Osteoblast (primary cell): ENCODE results near the gene FBXL17. TPM values are rescaled to one million over a fixed set of nuclear protein-coding genes. Genes with fewer than 3 reads are reported as not detected.

ENCODE experiments used
- DNase-seq: peaks from one replicate; pipeline ENCODE4 v3.0.0; 2011; ENCODE audit warnings: low spot score, mixed read lengths; ENCODE audit not compliant: insufficient read length; ENCODE audit errors: missing footprints
- H2AFZ ChIP-seq: 2 replicates; pipeline ENCODE4 v1.6.0; 2011; ENCODE audit warnings: mild to moderate bottlenecking, low read length
- H3K27ac ChIP-seq: 2 replicates; pipeline ENCODE4 v1.5.1; 2011; ENCODE audit warnings: mild to moderate bottlenecking, low read depth, low read length, moderate library complexity
- H3K27me3 ChIP-seq: 2 replicates; pipeline ENCODE4 v1.6.0; 2012; ENCODE audit warnings: mild to moderate bottlenecking, control low read depth, inconsistent platforms, low read length, moderate library complexity; ENCODE audit not compliant: insufficient read depth
- H3K36me3 ChIP-seq: 2 replicates; pipeline ENCODE4 v1.5.1; 2011; ENCODE audit warnings: mild to moderate bottlenecking, low read length, control low read depth, moderate library complexity; ENCODE audit not compliant: insufficient read depth
- H3K4me1 ChIP-seq: 2 replicates; pipeline ENCODE4 v1.5.1; 2011; ENCODE audit warnings: mild to moderate bottlenecking, low read length, control low read depth, moderate library complexity; ENCODE audit not compliant: insufficient read depth
- H3K4me2 ChIP-seq: 2 replicates; pipeline ENCODE4 v1.6.0; 2011; ENCODE audit warnings: mild to moderate bottlenecking, low read length; ENCODE audit not compliant: insufficient read depth
- H3K4me3 ChIP-seq: fragments of 200-600 bp; sonication (generic); 3 replicates; pipeline ENCODE4 v1.5.1; 2012; ENCODE audit warnings: mild to moderate bottlenecking, low read length, inconsistent platforms; ENCODE audit not compliant: insufficient read depth
- H3K79me2 ChIP-seq: 2 replicates; pipeline ENCODE4 v1.6.0; 2012; ENCODE audit warnings: mild to moderate bottlenecking, low read length, control low read depth, inconsistent platforms; ENCODE audit not compliant: insufficient read depth
- H3K9me3 ChIP-seq: 2 replicates; pipeline ENCODE4 v1.5.1; 2011; ENCODE audit warnings: low read depth, low read length, control low read depth
- H4K20me1 ChIP-seq: 2 replicates; pipeline ENCODE4 v1.6.0; 2012; ENCODE audit warnings: mild to moderate bottlenecking, low read length, control low read depth; ENCODE audit not compliant: insufficient read depth
- total RNA-seq: library from RNA; depleted of rRNA; stranded (reverse); fragments of >200 nt; gene quantifications from 2 replicates; pipeline ENCODE4 v1.2.3, GENCODE V29; 2012
- TF ChIP-seq, protein P1 (sequence below): IDR thresholded peaks from 2 replicates; pipeline ENCODE4 v1.5.1; 2011; ENCODE audit warnings: mild to moderate bottlenecking, low read depth, low read length, moderate library complexity; ENCODE audit errors: extremely low read depth

FBXL17 gene
- total RNA-seq, 1 donor, result 19.5 TPM

DNA sequence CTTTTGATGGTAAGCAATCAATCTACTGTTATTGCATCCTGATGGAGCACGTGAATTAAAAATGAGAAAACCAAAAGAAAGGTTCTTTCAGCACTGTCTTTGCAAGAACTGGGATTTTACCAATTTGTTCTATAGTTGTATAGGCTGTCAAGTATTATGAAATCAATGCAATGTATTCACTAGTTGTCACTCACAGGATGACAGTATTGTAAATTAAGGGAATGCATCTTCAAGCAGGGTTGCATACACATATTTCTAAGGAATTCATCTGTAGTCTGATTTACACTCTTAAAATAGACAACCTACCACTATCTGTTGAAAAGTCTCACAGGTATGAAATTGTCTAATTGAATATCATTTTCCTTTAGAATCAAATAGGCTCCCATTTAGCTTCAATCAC is 252.8 kb downstream of the FBXL17 start:
- no peak overlapping the region for H3K27ac ChIP-seq
- H3K4me1 ChIP-seq, result no peaks in the 10 kb centered on the region
- no peak overlapping the region for H2AFZ ChIP-seq
- no peaks in the 10 kb centered on the region for H3K79me2 ChIP-seq
- no peaks in the 10 kb centered on the region for H3K36me3 ChIP-seq
- H3K9me3 ChIP-seq, result no peaks in the 10 kb centered on the region
- TF ChIP-seq, protein P1, sequence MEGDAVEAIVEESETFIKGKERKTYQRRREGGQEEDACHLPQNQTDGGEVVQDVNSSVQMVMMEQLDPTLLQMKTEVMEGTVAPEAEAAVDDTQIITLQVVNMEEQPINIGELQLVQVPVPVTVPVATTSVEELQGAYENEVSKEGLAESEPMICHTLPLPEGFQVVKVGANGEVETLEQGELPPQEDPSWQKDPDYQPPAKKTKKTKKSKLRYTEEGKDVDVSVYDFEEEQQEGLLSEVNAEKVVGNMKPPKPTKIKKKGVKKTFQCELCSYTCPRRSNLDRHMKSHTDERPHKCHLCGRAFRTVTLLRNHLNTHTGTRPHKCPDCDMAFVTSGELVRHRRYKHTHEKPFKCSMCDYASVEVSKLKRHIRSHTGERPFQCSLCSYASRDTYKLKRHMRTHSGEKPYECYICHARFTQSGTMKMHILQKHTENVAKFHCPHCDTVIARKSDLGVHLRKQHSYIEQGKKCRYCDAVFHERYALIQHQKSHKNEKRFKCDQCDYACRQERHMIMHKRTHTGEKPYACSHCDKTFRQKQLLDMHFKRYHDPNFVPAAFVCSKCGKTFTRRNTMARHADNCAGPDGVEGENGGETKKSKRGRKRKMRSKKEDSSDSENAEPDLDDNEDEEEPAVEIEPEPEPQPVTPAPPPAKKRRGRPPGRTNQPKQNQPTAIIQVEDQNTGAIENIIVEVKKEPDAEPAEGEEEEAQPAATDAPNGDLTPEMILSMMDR, result no peak
- H3K4me2 ChIP-seq, result no peak overlapping the region
- H3K27me3 ChIP-seq, result no peaks in the 10 kb centered on the region
- no peaks in the 10 kb centered on the region for H4K20me1 ChIP-seq
- DNase-seq, result no peak
- no peak overlapping the region for H3K4me3 ChIP-seq

DNA sequence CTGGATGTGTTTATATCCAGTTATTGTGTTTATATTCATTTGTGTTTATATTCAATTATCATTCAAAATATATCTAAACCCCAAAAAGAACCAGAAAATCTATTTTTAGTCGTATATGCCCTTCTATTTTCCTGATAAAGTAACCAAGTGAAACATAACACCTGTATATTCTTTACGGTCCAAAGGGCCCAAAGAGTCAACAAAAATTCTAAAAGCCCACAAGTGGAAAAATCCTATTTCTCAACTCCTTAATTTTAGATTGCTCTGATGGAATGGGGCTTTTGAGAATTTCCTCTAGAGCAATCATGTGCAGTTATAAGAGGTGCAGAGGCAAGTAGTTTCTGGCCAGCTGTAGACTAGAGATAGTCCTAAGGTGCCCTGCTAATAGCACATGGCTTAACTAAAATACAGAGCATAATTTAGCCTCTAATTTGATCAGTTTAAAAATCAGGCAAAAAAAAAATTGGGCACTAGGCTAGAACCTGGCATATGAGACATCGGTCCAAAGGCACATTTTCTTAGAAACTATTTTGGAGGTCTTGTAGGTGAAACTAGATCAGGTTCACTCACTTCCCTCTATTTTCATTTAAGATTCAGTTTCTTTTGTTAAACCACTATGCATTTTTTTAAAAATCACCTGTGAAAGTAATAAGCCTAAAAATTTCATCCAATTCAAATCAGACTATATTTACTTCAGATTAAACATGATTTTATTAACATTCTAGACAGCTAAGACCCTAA is 256.0 kb downstream of the FBXL17 start:
- H3K27me3 ChIP-seq, result no peaks in the 10 kb centered on the region
- H2AFZ ChIP-seq, result no peak overlapping the region
- no peak overlapping the region for H3K27ac ChIP-seq
- TF ChIP-seq, protein P1, result no peak
- H3K4me1 ChIP-seq, result no peaks in the 10 kb centered on the region
- no peak for DNase-seq
- no peaks in the 10 kb centered on the region for H3K9me3 ChIP-seq
- no peak overlapping the region for H3K4me2 ChIP-seq
- H3K4me3 ChIP-seq, result no peak overlapping the region
- H4K20me1 ChIP-seq, result no peaks in the 10 kb centered on the region
- H3K36me3 ChIP-seq, result no peaks in the 10 kb centered on the region
- H3K79me2 ChIP-seq, result no peaks in the 10 kb centered on the region

DNA sequence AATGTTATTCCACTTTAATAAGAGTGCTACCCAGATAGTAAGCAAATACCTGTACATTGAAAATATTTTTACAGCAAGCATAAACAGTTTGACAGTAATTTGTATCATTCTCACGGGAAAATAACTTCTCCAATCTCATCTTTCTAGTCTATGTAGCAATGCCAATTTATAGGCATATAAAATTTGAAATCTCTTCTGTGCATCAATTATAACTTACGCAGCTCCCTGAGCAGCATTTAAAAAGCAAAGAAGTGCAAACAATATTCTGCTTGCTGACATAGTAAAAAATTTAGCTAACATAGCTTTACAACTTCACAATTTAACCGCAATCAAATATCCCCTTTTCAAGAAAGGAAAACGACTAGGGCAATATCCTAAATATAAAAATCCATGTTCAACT is 257.3 kb downstream of the FBXL17 start:
- DNase-seq, result no peak
- H3K9me3 ChIP-seq, result no peaks in the 10 kb centered on the region
- H3K27ac ChIP-seq, result no peak overlapping the region
- no peaks in the 10 kb centered on the region for H4K20me1 ChIP-seq
- H3K27me3 ChIP-seq, result no peaks in the 10 kb centered on the region
- TF ChIP-seq, protein P1, result no peak
- H3K79me2 ChIP-seq, result no peaks in the 10 kb centered on the region
- no peaks in the 10 kb centered on the region for H3K36me3 ChIP-seq
- H3K4me3 ChIP-seq, result no peak overlapping the region
- H3K4me2 ChIP-seq, result no peak overlapping the region
- no peak overlapping the region for H2AFZ ChIP-seq
- no peaks in the 10 kb centered on the region for H3K4me1 ChIP-seq

DNA sequence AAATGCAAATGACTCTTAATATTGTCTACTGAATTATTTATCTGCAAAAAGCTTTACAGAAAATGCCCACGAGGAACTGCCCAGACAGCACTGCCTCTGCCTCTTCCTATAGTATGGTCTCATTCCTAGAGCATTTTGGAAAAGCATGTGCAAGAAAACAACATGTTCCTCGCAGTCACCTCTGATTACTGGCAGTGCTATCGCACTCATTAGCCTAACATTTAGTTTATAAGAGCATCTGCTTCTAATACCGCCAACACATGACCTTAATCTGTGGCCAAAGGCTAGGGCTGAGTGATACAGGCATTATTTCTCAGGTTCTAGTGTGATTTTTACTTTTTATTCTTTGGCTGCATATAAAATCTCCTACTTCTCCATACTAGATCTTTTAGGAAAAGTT is 259.2 kb downstream of the FBXL17 start:
- DNase-seq, result no peak
- no peak overlapping the region for H2AFZ ChIP-seq
- no peaks in the 10 kb centered on the region for H3K27me3 ChIP-seq
- no peak overlapping the region for H3K4me2 ChIP-seq
- no peaks in the 10 kb centered on the region for H3K36me3 ChIP-seq
- TF ChIP-seq, protein P1, result no peak
- no peaks in the 10 kb centered on the region for H3K4me1 ChIP-seq
- no peaks in the 10 kb centered on the region for H3K9me3 ChIP-seq
- no peak overlapping the region for H3K4me3 ChIP-seq
- H3K27ac ChIP-seq, result no peak overlapping the region
- no peaks in the 10 kb centered on the region for H4K20me1 ChIP-seq
- H3K79me2 ChIP-seq, result no peaks in the 10 kb centered on the region
